GM19467 (cell line): ENCODE data around the gene CASQ2.

Source experiments
- ATAC-seq: cut with Tn5 transposase; IDR thresholded peaks from one replicate; pipeline ENCODE4 v1.9.1; 2021; ENCODE audit warnings: mild to moderate bottlenecking, moderate library complexity; ENCODE audit not compliant: unreplicated experiment

The CASQ2 gene

GRCh38 chr1:115732316-115732715, 36.2 kb downstream of the CASQ2 start:
- no peak for ATAC-seq

- peak; percentile 76 for ATAC-seq
These were observed 38.8 kb downstream of the CASQ2 start for GRCh38 chr1:115729756-115730155.

- no peak for ATAC-seq
These were observed 40.2 kb downstream of the CASQ2 start for GRCh38 chr1:115728341-115728740.

DNA sequence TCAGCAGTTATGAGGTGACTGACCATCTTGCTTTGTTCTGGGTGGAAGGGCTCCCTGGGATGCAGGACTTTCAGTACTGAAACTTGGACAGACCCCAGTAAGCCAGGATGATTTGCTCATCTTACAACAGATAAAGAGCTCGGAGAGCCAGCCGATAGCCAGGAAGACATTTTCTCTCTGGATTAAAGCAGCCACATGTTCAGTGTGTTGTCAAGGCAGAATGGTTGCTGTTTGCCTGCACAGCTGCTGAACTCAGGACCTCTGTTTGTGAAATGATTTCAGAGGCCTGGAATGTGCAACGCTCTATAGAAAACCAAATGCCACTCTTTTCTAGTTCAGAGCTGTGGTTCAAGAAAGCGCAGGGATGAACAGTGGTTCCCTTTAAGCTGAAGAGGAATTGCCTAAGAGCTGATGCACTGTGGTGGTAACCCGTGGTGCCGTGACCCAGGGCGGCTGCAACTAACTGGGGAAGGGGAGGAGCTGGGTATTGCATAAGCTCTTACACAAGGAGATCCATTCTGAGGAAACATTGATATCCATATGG, 40.7 kb downstream of the CASQ2 start:
- ATAC-seq: no peak

DNA sequence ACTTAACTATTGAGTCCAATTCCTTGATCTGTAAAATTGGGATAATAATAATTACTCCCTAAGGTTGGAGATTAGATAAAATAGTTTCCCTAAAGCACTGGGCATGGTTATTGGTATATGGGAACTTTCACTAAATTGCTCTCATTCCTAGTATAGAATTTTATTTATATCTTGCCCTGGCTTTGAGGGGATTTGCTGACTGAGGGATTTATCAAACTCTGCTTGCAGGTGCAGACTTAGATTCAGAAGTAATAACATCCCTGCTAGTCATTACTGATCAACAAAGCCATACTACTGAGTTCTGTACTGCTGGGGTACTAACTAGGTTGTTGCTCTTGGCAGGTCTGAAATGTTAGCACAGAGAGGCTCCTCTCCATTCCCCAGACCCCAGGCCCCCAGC, 41.9 kb downstream of the CASQ2 start:
- no peak for ATAC-seq

GRCh38 chr1:115726161-115726560, 42.4 kb downstream of the CASQ2 start:
- ATAC-seq: no peak

- no peak for ATAC-seq
These were observed 42.9 kb downstream of the CASQ2 start for GRCh38 chr1:115725600-115725999.

DNA sequence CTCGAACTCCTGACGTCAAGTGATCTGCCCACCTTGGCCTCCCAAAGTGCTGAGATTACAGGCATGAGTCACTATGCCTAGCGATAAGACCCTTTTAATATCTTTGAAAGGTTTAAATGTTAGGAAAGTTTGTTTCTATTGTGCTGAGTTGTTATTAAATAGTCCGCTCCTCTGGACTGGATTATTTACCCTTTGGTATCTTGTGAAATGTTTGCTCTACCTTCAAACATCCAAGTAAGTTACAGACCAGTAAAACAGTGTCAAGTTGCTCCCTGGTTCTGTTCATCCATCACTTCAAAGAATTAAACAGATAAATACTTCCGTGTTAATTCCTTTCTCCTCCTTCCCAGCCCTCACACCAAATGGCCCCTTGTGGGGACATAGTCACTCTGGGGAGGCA, 44.8 kb downstream of the CASQ2 start:
- ATAC-seq: no peak

DNA sequence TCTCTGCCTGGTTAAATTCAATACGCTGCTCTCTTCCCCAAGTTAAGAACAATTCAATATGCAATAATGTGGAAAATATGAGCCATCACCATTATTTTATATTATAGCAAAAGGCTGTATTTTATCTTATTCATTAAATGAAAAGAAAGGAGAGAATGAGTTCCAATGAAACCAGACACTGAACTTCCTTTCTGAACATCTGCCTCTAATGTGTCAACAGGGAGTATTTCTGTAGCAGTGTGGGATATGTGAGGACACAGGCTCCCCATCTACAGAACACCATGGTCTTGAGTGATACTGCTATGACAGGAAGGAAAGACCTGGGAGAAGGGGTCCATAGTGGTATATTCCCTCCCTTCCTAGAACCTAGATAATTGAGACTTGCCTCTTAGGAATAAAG, 46.3 kb downstream of the CASQ2 start:
- no peak for ATAC-seq

DNA sequence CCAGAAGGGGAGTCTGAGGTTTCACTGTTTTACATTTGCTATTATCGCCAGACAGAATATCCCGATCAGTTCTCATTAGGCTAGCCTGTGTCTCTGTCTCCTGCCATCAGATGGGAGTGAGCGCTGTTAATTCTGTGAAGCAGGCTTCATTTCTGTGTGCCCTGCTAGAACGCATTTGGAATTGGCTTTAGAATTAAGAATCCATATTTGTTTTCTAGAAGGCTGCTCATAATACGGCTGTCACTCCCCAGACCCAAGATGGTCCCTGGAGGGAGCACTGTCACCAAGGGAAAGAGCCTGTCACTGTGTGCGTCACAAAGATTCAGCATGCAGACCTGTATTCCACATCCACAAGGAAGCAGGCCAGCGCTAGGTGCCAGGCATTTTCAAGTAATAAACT, 49.2 kb downstream of the CASQ2 start:
- ATAC-seq: no peak

- ATAC-seq: no peak
These were observed 50.3 kb downstream of the CASQ2 start for GRCh38 chr1:115718011-115718754.

DNA sequence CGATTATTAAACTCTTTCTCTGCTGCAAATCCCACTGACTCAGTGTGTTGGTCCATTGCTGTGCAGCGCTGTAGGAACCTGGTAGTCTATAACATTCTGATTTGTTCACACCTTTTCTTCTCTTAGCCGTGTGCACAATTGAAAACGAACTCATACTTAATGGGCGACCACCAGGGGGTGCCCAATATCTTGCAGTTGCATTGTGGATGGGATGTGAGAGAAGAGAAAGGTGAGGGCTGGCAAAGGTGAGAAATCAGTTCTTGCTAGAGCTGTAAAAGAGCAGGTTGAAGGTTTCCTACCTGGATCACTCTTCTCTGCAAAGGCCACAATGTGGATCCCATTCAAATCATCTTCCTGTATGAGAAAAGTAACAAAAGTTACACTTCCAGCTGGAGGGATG, 51.0 kb downstream of the CASQ2 start:
- ATAC-seq: no peak

DNA sequence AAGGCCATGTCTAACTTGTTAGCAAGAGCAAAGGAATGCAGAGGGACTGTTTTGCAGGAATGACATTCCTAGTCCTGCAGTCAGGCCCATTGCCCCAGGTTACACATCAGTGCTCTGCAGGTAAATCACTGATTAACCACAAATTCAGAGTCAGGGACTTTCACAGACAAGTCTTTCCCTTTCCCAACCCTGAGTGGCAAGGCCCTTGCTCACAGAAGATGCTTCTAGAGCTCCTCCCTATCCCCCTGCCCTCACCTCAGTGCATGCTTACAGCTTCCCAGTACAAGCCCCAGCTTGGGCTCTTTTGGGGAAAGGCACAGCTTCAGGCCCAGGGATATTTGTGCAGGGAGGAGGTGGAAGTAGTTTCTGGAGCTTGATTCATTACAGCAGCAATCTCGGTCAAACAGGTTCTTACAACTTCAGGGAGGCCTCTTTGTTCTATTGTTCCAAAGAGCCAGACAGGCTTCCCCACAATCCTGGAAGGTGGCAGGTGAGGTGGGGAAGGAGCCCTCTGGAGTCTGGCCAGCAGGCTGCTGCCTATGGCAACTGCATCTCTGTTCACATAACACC, 53.9 kb downstream of the CASQ2 start:
- no peak for ATAC-seq

DNA sequence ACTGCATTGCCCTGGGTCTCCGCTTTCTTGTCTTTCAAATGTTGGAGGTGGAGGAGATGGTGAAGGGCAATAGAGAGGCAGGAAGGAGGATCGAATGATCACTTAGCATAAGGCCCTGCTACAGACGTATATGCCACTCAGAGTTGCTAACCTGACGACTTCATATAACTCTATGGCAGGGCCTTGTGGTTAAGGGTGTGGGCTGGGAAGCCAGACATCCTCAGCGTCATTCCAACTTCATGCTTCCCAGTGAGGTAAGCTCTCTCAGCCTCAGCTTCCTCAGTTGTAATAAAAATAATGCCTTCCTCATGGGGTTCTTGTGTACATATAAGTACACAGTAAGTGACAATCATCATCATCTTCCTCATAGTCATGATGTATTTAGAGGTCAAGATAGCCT, 54.6 kb downstream of the CASQ2 start:
- ATAC-seq: no peak

DNA sequence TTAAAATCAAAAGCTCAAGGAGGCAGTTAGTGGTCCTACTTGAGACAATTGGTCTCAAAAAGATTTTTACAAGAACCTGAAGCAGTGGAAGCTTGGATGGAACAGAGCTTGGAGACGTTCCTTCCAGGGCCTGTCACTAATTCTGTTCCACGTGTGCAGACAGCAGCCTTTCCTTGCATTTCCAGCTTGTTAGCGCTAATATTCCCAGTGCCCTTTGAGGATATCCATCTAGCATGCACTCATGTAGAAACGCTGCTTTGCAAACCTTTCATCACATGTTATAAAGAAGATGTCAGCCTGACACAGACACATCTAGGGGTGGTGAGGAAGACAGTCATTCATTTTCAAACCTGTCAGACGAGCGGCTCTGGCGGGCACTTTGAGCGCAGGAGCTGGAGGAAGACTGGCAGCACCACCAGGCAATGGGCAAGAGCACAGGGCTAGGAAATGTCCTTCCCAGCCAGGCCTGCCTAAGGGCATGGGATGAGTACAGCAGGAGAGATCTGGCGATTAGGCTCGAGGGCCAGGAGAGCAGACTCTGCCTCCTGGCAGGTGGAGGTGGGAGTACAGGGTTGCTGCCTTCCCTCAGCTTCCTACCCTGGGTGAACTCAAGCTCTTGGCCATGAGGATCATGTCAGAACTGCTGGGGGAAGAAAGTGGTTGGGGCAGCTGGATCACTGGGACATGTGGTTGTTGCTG, 55.5 kb downstream of the CASQ2 start:
- no peak for ATAC-seq

GRCh38 chr1:115710859-115711624, 57.5 kb downstream of the CASQ2 start:
- no peak for ATAC-seq

DNA sequence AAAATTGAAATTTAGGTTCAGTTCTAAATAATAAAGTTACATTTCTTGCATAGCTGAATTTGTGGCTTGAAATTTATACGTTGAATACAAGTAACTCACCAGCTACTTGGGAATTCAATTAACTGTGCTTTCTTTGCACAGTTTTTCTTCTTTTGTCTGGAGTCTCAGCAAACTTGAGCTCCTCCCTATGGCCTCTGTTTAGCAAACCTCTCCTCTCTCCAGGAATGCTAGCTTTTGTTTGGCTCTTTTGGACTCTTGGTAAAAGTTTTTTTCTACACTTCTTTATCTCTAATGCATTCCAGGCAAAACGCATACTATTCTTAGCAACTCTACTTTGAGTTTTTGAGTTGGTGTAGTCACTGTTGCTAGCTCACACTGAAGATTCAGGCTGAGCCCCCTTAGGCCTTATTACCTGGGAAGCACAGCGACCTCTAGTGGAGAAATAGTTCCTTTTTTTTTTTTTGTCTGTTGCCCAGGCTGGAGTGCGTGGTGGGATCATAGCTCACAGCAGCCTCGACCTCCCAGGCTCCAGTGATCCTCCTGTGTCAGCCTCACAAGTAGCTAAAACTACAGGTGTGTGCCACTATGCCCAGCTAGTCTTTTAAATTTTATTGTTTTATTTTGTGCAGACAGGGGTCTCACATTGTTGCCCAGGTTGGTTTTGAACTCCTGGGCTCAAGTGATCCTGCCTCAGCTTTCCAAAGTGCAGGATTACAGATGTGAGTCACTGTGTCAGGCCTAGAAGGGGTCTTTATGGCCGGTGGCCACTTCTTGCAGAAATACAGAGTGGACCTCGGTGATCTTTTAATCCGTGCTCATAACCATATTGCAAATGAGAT, 61.7 kb downstream of the CASQ2 start:
- ATAC-seq: no peak

- no peak for ATAC-seq
These were observed 62.6 kb downstream of the CASQ2 start for GRCh38 chr1:115705963-115706362.

DNA sequence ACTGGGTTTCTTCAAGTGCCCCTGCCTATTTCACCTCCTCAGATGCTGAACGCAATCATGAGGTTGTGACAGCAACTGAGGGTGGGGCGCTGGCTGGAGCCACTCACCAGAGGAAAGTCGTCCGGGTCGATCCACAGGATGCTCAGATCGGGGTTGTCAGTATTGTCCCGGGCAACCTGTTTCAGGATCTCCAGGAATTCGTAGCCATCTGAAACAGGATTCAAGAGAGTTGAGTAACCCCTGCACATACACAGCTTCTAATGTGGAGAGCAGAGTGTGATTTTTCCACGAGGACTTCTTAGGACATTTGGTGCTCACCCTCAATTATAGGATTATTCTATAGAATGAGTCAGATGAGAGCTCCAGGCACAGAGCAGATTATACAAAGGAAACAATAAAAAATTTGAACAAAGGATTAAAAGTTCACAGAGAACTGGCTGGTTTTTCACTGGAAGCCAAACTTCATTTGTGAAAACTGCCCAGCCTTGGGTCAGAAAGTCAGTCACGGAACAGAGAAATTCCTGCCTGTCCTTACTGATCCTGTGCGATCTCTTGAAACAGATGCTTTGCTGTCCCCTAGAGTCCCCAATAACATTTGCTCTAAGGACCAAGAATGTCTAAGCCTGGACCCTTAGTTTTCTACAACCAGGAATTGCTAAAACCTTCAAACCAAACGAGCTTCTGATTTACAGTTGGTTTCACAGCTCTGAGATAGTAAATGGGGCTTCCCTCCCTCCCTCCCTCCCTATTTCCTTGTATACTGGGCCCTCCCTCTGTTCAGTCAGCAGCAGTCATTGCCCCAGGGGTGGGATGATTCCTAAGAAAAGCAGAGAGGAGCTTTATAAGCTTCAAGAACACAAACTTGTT, 63.2 kb downstream of the CASQ2 start:
- no peak for ATAC-seq
